ENCODE data around the gene AFAP1L1.
A peak's percentile ranks its signal among the peaks of the same experiment; 100 is the strongest.

The AFAP1L1 gene

GRCh38 chr5:149229298-149229937, 42.2 kb upstream of the AFAP1L1 start:
- H3K4me3 ChIP-seq (ENCODE audit: low read depth, low read length) = no peak overlapping the region
- H3K9me3 ChIP-seq = no peaks in the 10 kb centered on the region
- H3K36me3 ChIP-seq = no peaks in the 10 kb centered on the region
- DNase-seq = no peak
- TF ChIP-seq CTCF (IDR thresholded peaks at IDR 0.05; ENCODE audit: low read depth, low read length) = no peak
- H3K4me1 ChIP-seq = no peaks in the 10 kb centered on the region
- no peaks in the 10 kb centered on the region for H3K27me3 ChIP-seq

- Histone ChIP-seq H3K9me3 (no peaks in the 10 kb centered on the region), H3K36me3 (no peaks in the 10 kb centered on the region), H3K27me3 (no peaks in the 10 kb centered on the region; the same call in 1 of the 2 replicates), H3K4me3 (ENCODE audit: low read depth, low read length) (no peak overlapping the region), H3K4me1 (no peaks in the 10 kb centered on the region)
- no peak for TF ChIP-seq CTCF (IDR thresholded peaks at IDR 0.05; ENCODE audit: low read depth, low read length)
- DNase-seq = no peak
These were observed 35.8 kb upstream of the AFAP1L1 start for GRCh38 chr5:149235841-149236240.

- Histone ChIP-seq H3K4me3 (ENCODE audit: low read depth, low read length) (no peak overlapping the region), H3K27me3 (no peaks in the 10 kb centered on the region; the same call in 1 of the 2 replicates), H3K9me3 (no peaks in the 10 kb centered on the region), H3K4me1 (no peaks in the 10 kb centered on the region), H3K36me3 (no peaks in the 10 kb centered on the region)
- TF ChIP-seq CTCF (IDR thresholded peaks at IDR 0.05; ENCODE audit: low read depth, low read length) = peak; percentile 32; the same call in 1 of the 2 replicates
- no peak for DNase-seq
These were observed 34.0 kb upstream of the AFAP1L1 start for GRCh38 chr5:149237662-149238061.

- Histone ChIP-seq H3K4me1 (no peaks in the 10 kb centered on the region), H3K36me3 (no peaks in the 10 kb centered on the region), H3K27me3 (no peaks in the 10 kb centered on the region; the same call in 1 of the 2 replicates), H3K9me3 (no peaks in the 10 kb centered on the region), H3K4me3 (ENCODE audit: low read depth, low read length) (no peak overlapping the region)
- no peak for DNase-seq
- TF ChIP-seq CTCF (IDR thresholded peaks at IDR 0.05; ENCODE audit: low read depth, low read length) = 0 out of 2 replicates have a peak, but pooled peaks have one; percentile 17
These were observed 33.1 kb upstream of the AFAP1L1 start for GRCh38 chr5:149238540-149238939.

GRCh38 chr5:149239917-149240316, 31.7 kb upstream of the AFAP1L1 start:
- no peaks in the 10 kb centered on the region for H3K36me3 ChIP-seq
- no peaks in the 10 kb centered on the region for H3K4me1 ChIP-seq
- no peak for DNase-seq
- H3K27me3 ChIP-seq = no peaks in the 10 kb centered on the region; the same call in none of the 2 replicates
- TF ChIP-seq CTCF (IDR thresholded peaks at IDR 0.05; ENCODE audit: low read depth, low read length) = no peak
- no peak overlapping the region for H3K4me3 ChIP-seq (ENCODE audit: low read depth, low read length)
- no peaks in the 10 kb centered on the region for H3K9me3 ChIP-seq

GRCh38 chr5:149240354-149240998, 31.2 kb upstream of the AFAP1L1 start:
- Histone ChIP-seq H3K27me3 (no peaks in the 10 kb centered on the region; the same call in none of the 2 replicates), H3K9me3 (no peaks in the 10 kb centered on the region), H3K4me1 (no peaks in the 10 kb centered on the region), H3K4me3 (ENCODE audit: low read depth, low read length) (no peak overlapping the region), H3K36me3 (no peaks in the 10 kb centered on the region)
- no peak for TF ChIP-seq CTCF (IDR thresholded peaks at IDR 0.05; ENCODE audit: low read depth, low read length)
- no peak for DNase-seq
